ENCODE data around the gene OR13H1. TPM values are rescaled to one million over a fixed set of nuclear protein-coding genes. Genes with fewer than 3 reads are reported as not detected.
"Not testable (repeated sequence)": the region's sequence is repeated elsewhere in the genome, so short reads cannot be mapped to it uniquely, and the experiment has no call there.

The OR13H1 gene, protein sequence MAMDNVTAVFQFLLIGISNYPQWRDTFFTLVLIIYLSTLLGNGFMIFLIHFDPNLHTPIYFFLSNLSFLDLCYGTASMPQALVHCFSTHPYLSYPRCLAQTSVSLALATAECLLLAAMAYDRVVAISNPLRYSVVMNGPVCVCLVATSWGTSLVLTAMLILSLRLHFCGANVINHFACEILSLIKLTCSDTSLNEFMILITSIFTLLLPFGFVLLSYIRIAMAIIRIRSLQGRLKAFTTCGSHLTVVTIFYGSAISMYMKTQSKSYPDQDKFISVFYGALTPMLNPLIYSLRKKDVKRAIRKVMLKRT
- not detected for polyA plus RNA-seq (2013, experiment 1 of 2; ENCODE audit: insufficient read length)
- polyA plus RNA-seq (2013, experiment 2 of 2; ENCODE audit: insufficient read length) = not detected

DNA sequence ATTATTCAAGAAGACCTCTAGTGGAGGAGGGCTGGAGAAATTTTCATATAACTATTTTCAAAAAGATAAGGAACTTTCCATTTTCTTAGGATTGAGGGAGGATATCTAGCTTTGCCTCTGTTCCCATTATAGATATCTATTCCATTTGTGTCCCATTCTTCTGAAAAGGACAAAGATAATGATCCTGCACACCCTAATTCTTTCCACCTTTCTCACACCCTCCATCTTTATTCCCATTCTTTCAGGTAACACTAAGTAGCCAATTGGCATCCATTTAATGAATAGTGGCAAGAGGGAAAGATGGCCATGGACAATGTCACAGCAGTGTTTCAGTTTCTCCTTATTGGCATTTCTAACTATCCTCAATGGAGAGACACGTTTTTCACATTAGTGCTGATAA is at the start of gene OR13H1:
OR13H1 (plus strand) TSS at position 301 of the 400 bp plus-strand sequence; CDS start at position 301, 0 bp downstream.
- no peak for DNase-seq

DNA sequence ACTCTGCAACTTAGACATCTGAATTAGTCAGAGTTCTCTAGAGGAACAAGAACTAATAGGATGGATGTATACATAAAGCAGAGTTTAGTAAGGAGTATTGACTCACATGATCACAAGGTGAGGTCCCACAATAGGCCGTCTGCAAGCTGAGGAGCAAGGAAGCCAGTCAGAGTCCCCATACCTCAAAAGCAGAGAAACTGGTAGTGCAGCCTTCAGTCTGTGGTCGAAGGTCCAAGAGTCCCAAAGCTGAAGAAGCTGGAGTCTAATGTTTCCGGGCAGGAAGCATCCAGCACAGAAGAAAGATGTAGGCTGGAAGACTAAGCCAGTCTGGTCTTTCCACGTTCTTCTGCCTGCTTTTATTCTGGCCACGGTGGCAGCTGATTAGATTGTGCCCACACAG is 42.3 kb upstream of the OR13H1 start:
- DNase-seq = not testable (repeated sequence)

DNA sequence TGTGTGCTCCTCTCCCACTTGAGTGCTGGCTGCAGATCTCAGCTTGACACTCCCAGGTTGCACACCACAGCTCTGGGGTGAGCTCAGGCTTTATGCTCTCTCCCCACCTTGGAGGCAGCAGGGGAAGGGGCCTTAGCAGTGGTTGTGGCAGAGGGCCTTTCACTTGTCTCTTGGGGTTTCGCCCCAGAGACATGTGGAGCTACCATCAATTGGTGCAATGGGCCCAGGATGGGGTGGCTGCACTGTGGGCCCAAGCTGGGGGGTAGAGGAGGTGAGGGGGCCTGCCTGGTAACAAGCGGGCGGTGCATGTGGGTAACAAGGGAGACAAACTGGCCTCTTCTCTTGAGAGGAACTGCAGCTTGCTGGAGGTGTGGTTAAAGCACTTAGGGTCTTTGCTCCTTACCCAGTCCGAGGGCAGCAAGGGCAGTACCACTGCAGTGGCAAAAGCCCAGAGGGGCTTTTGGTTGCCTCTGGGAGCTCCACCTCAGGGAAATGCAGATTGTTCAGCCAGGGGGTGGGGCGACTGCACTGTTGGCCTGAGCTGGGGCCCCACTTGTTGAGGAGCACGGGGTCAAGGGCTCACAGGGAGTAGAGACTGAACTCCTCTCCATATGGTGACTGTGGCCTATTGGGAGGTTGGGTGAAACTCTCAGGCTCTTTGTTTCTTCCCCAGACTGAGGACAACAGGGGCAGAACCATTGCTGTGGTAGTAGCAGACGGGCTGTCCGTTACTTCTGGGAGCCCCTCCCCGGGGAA is 30.5 kb upstream of the OR13H1 start:
- DNase-seq = no peak

DNA sequence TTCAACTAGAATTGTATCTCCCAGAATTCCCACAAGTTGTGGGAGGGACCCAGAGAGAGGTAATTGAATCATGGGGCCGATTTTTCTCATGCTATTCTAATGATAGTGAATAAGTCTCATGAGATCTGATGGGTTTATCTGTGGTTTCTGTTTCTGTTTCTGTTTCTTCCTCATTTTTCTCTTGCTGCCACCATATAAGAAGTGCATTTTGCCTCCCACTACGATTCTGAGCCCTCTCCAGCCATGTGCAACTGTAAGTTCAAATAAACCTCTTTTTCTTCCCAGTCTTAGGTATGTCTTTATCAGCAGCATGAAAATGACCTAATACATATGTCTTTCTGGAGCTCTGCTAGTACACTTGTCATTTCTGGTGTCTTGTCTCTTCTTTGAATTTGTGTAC is 22.1 kb upstream of the OR13H1 start:
- no peak for DNase-seq

DNA sequence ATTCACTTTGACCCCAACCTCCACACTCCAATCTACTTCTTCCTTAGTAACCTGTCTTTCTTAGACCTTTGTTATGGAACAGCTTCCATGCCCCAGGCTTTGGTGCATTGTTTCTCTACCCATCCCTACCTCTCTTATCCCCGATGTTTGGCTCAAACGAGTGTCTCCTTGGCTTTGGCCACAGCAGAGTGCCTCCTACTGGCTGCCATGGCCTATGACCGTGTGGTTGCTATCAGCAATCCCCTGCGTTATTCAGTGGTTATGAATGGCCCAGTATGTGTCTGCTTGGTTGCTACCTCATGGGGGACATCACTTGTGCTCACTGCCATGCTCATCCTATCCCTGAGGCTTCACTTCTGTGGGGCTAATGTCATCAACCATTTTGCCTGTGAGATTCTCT is 344 bp downstream of the OR13H1 start:
- DNase-seq = no peak

DNA sequence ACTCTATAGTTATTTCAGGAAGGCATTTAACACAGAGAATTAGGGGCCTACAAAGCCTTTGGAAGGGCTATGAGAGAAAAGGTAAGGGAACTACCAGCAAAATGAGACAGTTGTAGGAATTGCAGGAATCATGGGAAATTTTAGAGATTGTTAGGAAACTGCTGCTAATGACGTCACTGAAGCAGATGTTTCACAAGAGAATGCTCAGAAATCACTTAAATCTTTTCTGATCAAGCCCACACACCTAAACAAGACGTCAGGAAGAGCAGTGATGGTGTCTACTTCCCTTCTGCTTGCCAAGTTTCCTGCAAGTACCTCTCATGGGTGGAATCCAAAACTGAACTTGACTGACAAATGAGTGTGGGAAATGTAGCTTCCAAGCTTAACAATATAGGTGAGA is 5.1 kb downstream of the OR13H1 start:
- no peak for DNase-seq

DNA sequence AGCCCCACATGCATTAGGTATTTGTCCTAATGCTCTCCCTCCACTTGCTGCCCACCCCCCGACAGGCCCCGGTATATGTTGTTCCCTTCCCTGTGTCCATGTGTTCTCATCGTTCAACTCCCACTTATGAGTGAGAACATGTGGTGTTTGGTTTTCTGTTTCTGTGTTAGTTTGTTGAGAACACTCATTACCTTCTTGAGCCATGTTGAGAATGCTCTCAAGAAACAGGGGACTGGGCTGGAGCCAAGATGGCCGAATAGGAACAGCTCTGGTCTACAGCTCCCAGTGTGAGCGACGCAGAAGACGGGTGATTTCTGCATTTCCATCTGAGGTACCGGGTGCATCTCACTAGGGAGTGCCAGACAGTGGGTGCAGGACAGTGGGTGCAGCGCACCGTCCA is 8.6 kb downstream of the OR13H1 start:
- not testable (repeated sequence) for DNase-seq

DNA sequence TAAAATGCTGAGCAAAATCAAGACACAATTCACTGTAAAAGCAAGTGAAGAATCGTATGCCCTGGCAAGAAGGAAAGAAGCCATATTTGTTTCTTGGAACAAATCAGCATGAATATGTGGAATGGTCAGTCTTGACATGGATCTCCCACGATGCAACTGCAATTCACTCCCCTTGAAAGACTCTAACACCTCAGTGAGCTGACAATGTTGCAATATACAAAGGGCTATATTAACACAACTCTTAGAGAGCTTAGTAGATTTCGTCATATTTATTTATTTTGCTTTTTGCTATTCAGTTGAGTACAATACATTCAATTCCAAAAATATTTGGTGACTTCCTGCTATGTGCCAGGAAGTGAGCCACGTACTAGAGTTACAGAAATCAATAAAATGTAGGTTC is 14.7 kb downstream of the OR13H1 start:
- DNase-seq = no peak

DNA sequence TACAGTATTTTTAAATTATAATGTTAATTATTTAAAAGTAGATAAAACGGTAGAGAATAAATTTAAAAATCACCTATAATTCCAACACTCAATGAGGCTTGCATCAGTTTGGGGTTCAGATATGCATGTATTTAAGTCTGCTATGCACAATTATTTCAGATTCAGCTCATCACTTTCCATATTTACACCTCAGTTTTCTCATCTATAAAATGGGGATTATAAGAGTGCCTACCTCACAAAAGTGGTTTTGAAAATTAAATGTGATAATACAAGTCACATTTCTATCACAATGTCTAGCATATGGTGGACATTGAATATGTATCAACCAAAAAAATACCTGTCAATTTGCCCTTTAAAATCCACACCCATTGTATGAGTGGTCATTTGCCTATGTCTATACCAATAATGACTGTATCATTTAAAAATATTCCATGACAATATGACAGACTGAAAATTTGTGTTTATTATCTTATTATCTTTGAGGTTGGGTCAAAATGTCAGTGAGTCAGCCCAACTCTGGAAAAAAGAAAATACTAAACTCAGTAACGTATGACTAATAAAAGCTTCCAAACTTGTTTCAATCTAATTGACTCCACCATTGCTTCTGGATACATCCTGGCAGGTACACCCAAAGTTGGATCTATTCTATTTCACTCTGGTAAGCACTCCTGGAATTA is 20.8 kb downstream of the OR13H1 start:
- DNase-seq = no peak

DNA sequence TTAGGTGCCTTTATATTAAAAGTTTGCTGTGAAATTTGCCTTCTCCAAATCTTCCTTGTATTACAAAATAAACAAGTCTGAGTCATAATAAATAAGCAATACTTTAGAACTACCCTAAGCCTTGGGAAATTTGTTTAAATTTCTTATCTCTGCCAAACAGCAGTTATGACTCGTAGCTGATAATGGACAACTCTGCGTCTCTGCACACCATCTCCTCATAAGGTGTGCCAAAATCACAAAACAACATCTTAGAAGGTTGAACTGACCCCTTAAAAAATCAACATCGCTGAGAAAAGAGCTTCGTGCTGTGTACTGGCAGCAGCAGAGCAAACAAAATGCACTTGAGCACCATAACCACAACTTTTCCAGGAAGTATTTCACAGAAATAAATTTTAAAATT is 22.0 kb downstream of the OR13H1 start:
- DNase-seq = no peak

DNA sequence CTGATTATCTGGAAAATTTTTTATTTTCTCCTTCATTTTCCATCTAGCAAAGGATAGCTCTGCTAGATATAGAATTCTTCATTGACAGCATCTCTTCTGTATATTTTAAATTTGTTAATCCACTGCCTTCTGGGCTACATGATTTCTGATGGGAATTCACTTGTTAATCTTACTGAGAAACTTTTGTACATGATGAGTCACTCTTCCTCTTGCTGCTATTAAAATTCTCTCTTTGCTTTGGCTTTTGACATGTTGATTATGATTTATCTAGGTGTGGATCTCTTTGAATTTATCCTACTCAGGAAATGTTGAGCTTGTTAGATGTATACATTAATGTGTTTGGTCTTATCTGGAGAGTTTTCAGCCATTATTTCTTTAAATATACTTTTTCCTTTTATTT is 27.5 kb downstream of the OR13H1 start:
- no peak for DNase-seq

DNA sequence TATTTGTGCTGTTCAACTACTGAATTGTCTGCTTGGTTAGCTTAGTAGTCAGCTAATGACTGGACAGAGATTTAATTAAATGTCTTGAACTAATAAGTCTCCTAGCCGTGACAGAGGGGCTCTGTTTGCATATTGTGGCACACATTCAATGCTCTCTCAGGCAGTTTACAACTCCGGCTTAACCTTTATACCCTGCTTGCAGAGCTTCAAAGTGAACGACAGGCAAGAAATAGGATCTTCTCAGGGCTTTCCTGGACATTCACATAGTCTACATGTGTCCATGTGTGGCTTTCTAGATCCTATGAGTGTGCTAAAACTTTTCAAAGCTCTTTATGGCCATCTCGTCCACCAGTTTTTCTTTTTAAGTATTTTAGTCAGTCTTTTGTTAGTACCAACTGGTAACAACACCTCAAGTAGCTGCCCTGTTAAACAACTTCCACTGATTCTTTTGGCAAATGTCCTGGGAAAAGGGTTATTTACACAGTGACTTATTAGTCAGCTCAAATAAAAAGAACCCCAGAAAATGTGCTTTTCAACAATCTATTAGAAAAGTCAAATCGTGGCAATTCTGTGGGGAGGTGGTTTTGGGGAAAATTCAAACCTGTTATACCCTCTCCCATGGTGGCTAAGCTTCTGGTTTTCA is 28.6 kb downstream of the OR13H1 start:
- no peak for DNase-seq

DNA sequence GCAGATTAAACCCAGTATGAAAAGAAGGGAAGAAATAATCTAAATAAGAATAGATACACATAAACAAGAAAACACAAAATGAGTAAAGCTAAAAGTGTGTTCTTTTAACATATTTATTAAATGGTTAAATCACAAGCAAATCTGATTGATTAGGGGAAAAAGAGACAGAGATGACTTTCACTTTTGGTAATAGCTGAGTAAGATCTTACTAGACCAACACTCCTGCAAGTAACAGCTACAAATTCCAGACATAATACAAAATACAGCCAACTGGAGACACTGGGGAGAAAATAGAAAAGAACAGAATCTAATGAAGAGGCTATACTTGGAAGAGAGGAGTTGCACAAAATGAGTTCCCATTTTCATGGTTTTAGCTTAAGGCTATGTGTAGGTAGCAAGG is 33.5 kb downstream of the OR13H1 start:
- no peak for DNase-seq

DNA sequence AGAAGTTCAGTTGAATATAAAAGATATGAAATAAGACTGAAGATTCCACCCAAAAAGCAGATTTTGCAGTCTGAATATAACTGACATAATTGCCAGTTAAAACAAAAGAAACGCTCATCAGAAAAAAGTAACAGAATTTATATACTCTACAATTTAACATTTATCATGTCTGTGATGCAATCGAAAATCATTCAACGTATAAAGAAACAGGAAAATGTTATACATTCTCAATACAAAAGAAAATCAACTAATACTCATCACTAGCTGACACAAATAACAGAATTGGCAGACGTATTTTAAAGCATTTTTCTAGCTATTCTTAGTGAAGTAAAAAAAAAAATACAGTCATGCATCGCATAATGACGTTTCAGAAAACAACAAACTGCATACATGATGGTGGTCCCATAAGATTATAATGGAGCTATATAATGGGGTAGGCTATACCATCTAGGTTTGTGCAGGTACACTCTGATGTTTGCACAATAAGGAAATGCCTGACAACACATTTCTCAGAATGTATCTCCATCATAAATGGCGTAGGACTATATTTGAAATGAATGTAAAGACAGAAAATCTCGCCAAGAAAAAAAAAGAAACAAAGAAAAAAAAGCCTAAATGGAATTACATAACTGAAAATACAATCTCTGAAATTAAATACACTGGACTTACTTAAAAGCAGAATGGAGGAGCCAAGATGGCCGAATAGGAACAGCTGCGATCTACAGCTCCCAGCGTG is 34.3 kb downstream of the OR13H1 start:
- no peak for DNase-seq

DNA sequence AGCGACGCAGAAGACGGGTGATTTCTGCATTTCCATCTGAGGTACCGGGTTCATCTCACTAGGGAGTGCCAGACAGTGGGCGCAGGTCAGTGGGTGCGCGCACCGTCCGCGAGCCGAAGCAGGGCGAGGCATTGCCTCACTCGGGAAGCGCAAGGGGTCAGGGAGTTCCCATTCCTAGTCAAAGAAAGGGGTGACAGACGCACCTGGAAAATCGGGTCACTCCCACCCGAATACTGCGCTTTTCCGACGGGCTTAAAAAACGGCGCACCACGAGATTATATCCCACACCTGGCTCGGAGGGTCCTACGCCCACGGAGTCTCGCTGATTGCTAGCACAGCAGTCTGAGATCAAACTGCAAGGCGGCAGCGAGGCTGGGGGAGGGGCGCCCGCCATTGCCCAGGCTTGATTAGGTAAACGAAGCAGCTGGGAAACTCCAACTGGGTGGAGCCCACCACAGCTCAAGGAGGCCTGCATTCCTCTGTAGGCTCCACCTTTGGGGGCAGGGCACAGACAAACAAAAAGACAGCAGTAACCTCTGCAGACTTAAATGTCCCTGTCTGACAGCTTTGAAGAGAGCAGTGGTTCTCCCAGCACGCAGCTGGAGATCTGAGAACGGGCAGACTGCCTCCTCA is 35.0 kb downstream of the OR13H1 start:
- DNase-seq = not testable (repeated sequence)

DNA sequence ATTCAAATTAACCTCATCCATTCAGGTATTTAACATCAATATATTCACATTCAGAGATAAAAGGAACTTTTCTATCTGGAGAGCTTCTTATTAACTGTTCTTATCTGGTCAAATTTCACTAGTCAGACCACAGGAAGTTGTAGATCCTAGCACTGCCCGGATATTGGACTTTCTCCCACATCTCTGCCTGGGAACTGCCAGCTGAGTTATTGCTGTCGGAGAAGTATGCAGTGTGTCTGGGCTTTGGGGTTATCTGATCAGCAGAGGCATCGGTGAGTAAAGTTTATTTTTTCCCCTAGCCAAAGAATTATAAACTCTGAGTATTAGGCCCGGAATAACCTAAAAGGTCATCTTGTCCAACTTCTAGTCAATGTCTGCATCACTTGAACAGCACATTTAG is 45.1 kb downstream of the OR13H1 start:
- peak; percentile 9 for DNase-seq
